ENCODE data around the gene TEAD3.

The TEAD3 gene

GRCh38 chr6:35496036-35496840 is 641 bp downstream of the TEAD3 start:
- no peak overlapping the region for H3K27ac ChIP-seq (replicated peaks)
- no peak for DNase-seq (ENCODE audit: low read depth in 1 of 2, low spot score in 1 of 2)

DNA sequence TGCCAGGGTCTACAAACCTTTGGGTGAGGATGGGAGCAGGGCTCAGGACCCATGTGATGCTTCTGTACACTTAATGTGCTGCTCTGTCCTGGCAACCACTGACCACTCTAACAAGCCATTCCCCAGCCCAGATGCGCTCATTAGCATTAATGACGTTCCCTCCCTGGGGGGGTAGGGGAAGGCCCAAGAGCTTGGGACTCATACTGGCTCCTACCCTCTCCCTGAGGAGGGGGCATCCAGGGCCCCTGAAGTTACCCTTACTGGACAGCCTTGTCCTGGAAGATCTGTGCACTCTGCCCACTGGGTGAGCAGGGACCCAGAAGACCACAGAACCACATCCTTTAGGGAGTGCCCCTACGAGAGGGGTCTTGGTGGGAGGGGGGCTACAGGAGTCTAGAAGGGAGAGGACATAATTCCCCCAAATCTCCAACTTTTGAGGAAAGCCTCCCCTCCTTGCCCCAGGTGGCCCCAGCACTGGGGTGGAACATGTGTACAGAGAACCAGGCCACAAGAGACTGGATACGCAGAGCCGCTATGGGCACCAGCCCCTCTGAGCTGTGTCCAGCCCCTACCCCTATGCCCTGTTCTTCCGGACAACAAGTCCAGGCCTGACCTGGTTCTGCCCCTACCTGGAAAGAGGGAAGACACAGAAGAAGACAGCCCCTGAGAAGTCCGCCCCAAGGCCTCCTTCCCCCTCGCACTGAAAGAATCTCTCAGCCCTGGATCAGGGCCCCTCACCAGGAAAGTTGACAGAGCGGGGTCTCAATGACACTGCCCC is 1.4 kb downstream of the TEAD3 start:
- no peak for DNase-seq (ENCODE audit: low read depth in 1 of 2, low spot score in 1 of 2)
- Histone ChIP-seq H3K4me3 (replicated peaks; ENCODE audit: insufficient read depth, low read length) (no peak overlapping the region), H3K27me3 (ENCODE audit: insufficient read depth, poor library complexity, severe bottlenecking) (no peaks in the 10 kb centered on the region), H3K27ac (replicated peaks) (no peak overlapping the region)
- TF ChIP-seq POLR2AphosphoS5 (IDR thresholded peaks at IDR 0.05; ENCODE audit: low read depth) (no peak), GABPA (IDR thresholded peaks at IDR 0.05; ENCODE audit: low read depth) (no peak), SPI1 (IDR thresholded peaks at IDR 0.05; ENCODE audit: borderline replicate concordance, low read depth) (no peak)
- TF ChIP-seq, protein P1, sequence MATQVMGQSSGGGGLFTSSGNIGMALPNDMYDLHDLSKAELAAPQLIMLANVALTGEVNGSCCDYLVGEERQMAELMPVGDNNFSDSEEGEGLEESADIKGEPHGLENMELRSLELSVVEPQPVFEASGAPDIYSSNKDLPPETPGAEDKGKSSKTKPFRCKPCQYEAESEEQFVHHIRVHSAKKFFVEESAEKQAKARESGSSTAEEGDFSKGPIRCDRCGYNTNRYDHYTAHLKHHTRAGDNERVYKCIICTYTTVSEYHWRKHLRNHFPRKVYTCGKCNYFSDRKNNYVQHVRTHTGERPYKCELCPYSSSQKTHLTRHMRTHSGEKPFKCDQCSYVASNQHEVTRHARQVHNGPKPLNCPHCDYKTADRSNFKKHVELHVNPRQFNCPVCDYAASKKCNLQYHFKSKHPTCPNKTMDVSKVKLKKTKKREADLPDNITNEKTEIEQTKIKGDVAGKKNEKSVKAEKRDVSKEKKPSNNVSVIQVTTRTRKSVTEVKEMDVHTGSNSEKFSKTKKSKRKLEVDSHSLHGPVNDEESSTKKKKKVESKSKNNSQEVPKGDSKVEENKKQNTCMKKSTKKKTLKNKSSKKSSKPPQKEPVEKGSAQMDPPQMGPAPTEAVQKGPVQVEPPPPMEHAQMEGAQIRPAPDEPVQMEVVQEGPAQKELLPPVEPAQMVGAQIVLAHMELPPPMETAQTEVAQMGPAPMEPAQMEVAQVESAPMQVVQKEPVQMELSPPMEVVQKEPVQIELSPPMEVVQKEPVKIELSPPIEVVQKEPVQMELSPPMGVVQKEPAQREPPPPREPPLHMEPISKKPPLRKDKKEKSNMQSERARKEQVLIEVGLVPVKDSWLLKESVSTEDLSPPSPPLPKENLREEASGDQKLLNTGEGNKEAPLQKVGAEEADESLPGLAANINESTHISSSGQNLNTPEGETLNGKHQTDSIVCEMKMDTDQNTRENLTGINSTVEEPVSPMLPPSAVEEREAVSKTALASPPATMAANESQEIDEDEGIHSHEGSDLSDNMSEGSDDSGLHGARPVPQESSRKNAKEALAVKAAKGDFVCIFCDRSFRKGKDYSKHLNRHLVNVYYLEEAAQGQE (IDR thresholded peaks at IDR 0.05; ENCODE audit: insufficient replicate concordance, low read depth): no peak
- TF ChIP-seq, protein P2, sequence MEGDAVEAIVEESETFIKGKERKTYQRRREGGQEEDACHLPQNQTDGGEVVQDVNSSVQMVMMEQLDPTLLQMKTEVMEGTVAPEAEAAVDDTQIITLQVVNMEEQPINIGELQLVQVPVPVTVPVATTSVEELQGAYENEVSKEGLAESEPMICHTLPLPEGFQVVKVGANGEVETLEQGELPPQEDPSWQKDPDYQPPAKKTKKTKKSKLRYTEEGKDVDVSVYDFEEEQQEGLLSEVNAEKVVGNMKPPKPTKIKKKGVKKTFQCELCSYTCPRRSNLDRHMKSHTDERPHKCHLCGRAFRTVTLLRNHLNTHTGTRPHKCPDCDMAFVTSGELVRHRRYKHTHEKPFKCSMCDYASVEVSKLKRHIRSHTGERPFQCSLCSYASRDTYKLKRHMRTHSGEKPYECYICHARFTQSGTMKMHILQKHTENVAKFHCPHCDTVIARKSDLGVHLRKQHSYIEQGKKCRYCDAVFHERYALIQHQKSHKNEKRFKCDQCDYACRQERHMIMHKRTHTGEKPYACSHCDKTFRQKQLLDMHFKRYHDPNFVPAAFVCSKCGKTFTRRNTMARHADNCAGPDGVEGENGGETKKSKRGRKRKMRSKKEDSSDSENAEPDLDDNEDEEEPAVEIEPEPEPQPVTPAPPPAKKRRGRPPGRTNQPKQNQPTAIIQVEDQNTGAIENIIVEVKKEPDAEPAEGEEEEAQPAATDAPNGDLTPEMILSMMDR (IDR thresholded peaks at IDR 0.05; ENCODE audit: insufficient read depth, low read length): no peak

More at GRCh38 chr6:35496036-35496840, 641 bp downstream of the TEAD3 start:
- H3K4me3 ChIP-seq (replicated peaks; ENCODE audit: insufficient read depth, low read length): peak overlapping the region; percentile 42
- H3K27me3 ChIP-seq (ENCODE audit: insufficient read depth, poor library complexity, severe bottlenecking): no peaks in the 10 kb centered on the region
- no peak for TF ChIP-seq SPI1 (IDR thresholded peaks at IDR 0.05; ENCODE audit: borderline replicate concordance, low read depth)
- TF ChIP-seq POLR2AphosphoS5 (IDR thresholded peaks at IDR 0.05; ENCODE audit: low read depth): no peak
- TF ChIP-seq GABPA (IDR thresholded peaks at IDR 0.05; ENCODE audit: low read depth): no peak
- TF ChIP-seq, protein P2 (IDR thresholded peaks at IDR 0.05; ENCODE audit: insufficient read depth, low read length): no peak
- TF ChIP-seq, protein P1 (IDR thresholded peaks at IDR 0.05; ENCODE audit: insufficient replicate concordance, low read depth): no peak

DNA sequence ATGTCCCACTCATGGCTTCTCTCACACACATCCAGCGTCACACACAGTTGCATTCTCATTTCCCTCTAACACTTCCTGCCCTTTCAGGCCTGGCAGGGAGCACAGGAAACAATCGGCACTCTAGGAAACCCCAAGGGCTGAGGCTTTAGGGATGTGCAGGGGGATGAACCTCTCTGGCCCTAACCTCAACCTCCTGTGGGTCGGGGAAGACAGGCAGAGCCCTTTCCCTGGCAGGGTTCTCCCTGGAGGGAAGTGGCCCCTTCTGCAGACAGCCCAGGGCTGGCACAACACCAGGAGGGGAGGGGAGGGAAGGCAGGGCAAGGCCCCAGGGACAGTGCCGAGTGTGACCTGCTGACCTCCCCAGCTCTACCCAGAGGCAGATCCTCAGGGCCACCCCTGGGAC is 2.7 kb downstream of the TEAD3 start:
- Histone ChIP-seq H3K4me3 (replicated peaks; ENCODE audit: insufficient read depth, low read length) (no peak overlapping the region), H3K27ac (replicated peaks) (no peak overlapping the region), H3K27me3 (ENCODE audit: insufficient read depth, poor library complexity, severe bottlenecking) (no peaks in the 10 kb centered on the region)
- TF ChIP-seq POLR2AphosphoS5 (IDR thresholded peaks at IDR 0.05; ENCODE audit: low read depth): peak; percentile 45; the same call in 1 of the 2 replicates
- TF ChIP-seq, protein P1 (IDR thresholded peaks at IDR 0.05; ENCODE audit: insufficient replicate concordance, low read depth): no peak
- peak; percentile 74; the same call in 1 of the 2 replicates for TF ChIP-seq SPI1 (IDR thresholded peaks at IDR 0.05; ENCODE audit: borderline replicate concordance, low read depth)
- TF ChIP-seq, protein P2 (IDR thresholded peaks at IDR 0.05; ENCODE audit: insufficient read depth, low read length): no peak
- no peak for TF ChIP-seq GABPA (IDR thresholded peaks at IDR 0.05; ENCODE audit: low read depth)
- peak; percentile 58 to 69 for DNase-seq (ENCODE audit: low read depth in 1 of 2, low spot score in 1 of 2)

Measured in HL-60 (cell line).